Stomach (tissue), 9 donors: Measurements from ENCODE around the gene GDI2. TPM values are rescaled to one million over a fixed set of nuclear protein-coding genes. Genes with fewer than 3 reads are reported as not detected.
"Not testable (repeated sequence)": the region's sequence is repeated elsewhere in the genome, so short reads cannot be mapped to it uniquely, and the experiment has no call there.

Source experiments
- DNase-seq, 2 donors: peaks; one replicate each; pipeline versions ENCODE4 v3.0.0 to v3.0.0-alpha.2; 2013 to 2019
- H3K27ac ChIP-seq, 5 donors: fragments of 200-600 bp in 4 of 5; sonication (generic) in 4 of 5; one replicate each; pipeline ENCODE4 v1.5.1; 2013 to 2019; ENCODE audit warnings: mild to moderate bottlenecking in 1 of 5, moderate library complexity in 1 of 5
- H3K27me3 ChIP-seq, 3 donors: fragments of 200-600 bp; sonication (generic); one replicate each; pipeline ENCODE4 v1.5.1; 2017 to 2019; ENCODE audit warnings: mixed run types in 1 of 3
- H3K36me3 ChIP-seq, 4 donors: fragments of 200-600 bp; sonication (generic); 1 replicate in 3 of 4; 2 replicates in 1 of 4; pipeline ENCODE4 v1.5.1; 2016 to 2019
- H3K4me1 ChIP-seq, 4 donors: fragments of 200-600 bp; sonication (generic); one replicate each; pipeline ENCODE4 v1.5.1; 2016 to 2019
- H3K4me3 ChIP-seq, 4 donors: fragments of 200-600 bp; sonication (generic) in 3 of 4; one replicate each; pipeline ENCODE4 v1.5.1; 2016 to 2019; ENCODE audit warnings: mild to moderate bottlenecking in 1 of 4
- H3K9me3 ChIP-seq, 4 donors: fragments of 200-600 bp; sonication (generic); one replicate each; pipeline ENCODE4 v1.5.1; 2016 to 2019
- EP300 ChIP-seq: sonication (generic); formaldehyde crosslinking; IDR thresholded peaks from one replicate; pipeline ENCODE4 v1.6.1; 2017; ENCODE audit warnings: antibody characterized with exemption
- POLR2A ChIP-seq, 4 donors: fragments of 450-650 bp; IDR thresholded peaks; one replicate each; pipeline ENCODE4 v1.6.1; 2016; ENCODE audit warnings: antibody characterized with exemption in 4 of 4, control low read depth in 2 of 4, mild to moderate bottlenecking in 1 of 4, moderate library complexity in 1 of 4
- POLR2AphosphoS5 ChIP-seq, 3 donors: sonication (generic); formaldehyde crosslinking; IDR thresholded peaks; one replicate each; pipeline ENCODE4 v1.6.1; 2016; ENCODE audit warnings: antibody characterized with exemption in 3 of 3
- WGBS, 5 donors: extraction: QIAGEN DNeasy Blood & Tissue Kit in 3 of 5; methylation state at CpG; one replicate each; pipeline versions ENCODE4 v1.1.5 to v1.1.7; 2013 to 2018; 5-methylcytosine and 5-hydroxymethylcytosine counted together
- intact Hi-C: fragments of 100-400 bp; cut with DNase I; formaldehyde crosslinking; loops from one replicate; pipeline ENCODE4 v1.15.1; 2023; ENCODE audit warnings: low total_unique reads
- polyA plus RNA-seq, 3 donors: library from polyadenylated mRNA; stranded (reverse); fragments of 200-250 nt; gene quantifications; one replicate each; pipeline ENCODE4 v1.2.3, GENCODE V29; 2013
- total RNA-seq, 5 donors: library from RNA; depleted of rRNA; stranded (reverse); fragments of >200 nt; gene quantifications; one replicate each; pipeline versions ENCODE4 v1.1.0 to v1.2.3, GENCODE V29; 2014 to 2016
- TF ChIP-seq, protein P1 (sequence below), 7 experiments: fragments of 450-650 bp in 4 of 7; fragments of 200-600 bp in 3 of 7; sonication (generic) in 3 of 7; IDR thresholded peaks; one replicate each; pipeline ENCODE4 v1.5.1; 2016 to 2019; ENCODE audit warnings: antibody characterized with exemption in 7 of 7, control low read depth in 2 of 7, mild to moderate bottlenecking in 1 of 7
- donor health status: healthy with polysubstance abuse.
- donor health status: Bipolar disorder and iron deficiency.
- donor health status: healthy.

Gene GDI2
- total and polyA plus RNA-seq, 8 donors, result 63.4 to 600 (median 157) TPM

DNA sequence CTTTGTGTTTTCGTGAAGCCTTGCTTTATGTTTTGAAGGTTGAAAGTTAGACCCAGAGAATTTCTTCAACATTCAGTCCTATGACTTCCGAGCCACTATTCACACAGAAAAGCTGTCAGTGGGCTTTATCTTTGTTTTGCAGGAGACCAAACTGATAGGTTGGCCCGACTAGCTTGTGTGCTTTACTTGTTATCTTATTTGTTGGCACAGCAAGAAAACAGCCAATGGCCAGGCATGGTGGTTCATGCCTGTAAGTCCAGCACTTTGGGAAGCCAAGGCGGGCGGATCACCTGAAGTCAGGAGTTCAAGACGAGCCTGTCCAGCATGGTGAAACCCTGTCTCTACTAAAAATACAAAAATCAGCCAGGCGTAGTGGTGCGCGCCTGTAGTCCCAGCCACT, 16.0 kb upstream of the GDI2 start:
- TF ChIP-seq POLR2A (IDR thresholded peaks at IDR 0.05) (no peak), POLR2AphosphoS5 (IDR thresholded peaks at IDR 0.05) (no peak), EP300 (no peak)
- TF ChIP-seq, protein P1, sequence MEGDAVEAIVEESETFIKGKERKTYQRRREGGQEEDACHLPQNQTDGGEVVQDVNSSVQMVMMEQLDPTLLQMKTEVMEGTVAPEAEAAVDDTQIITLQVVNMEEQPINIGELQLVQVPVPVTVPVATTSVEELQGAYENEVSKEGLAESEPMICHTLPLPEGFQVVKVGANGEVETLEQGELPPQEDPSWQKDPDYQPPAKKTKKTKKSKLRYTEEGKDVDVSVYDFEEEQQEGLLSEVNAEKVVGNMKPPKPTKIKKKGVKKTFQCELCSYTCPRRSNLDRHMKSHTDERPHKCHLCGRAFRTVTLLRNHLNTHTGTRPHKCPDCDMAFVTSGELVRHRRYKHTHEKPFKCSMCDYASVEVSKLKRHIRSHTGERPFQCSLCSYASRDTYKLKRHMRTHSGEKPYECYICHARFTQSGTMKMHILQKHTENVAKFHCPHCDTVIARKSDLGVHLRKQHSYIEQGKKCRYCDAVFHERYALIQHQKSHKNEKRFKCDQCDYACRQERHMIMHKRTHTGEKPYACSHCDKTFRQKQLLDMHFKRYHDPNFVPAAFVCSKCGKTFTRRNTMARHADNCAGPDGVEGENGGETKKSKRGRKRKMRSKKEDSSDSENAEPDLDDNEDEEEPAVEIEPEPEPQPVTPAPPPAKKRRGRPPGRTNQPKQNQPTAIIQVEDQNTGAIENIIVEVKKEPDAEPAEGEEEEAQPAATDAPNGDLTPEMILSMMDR (IDR thresholded peaks at IDR 0.05), result no peak
- Histone ChIP-seq H3K4me1 (peaks cover 0 to 16% (median 15%) of the 10 kb centered on the region in 4 donors), H3K4me3 (no peak overlapping the region), H3K36me3 (no peaks in the 10 kb centered on the region), H3K27ac (no peak overlapping the region), H3K9me3 (no peaks in the 10 kb centered on the region), H3K27me3 (no peaks in the 10 kb centered on the region)
- peak in 1 of 2 donors; percentile 32 for DNase-seq
- intact Hi-C loops, result no loop called here
- WGBS, 5 donors, result 48 to 69% (median 65%) methylated on average over 9 of the region's 9 CpGs

DNA sequence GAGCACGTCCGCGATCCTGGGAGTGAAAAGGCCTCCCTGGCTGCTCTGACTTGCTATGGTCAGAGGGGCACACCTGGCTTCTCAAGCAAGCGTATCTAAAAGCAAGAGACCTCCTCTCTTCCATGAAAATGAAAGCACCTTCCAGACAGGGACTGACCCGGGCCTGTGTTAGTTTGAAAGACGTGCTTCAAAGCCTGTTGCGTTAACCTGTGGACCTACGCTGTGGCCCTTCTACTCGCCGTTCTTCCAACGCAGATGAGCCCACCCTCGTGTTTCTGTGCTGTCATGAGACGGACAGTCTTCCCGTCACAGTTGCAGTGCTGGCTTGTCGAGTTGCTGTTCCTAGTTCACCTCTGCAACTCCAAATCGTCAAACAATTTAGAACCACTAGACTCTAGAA, 15.5 kb upstream of the GDI2 start:
- Histone ChIP-seq H3K36me3 (no peaks in the 10 kb centered on the region), H3K27ac (peak overlapping the region in 1 of 5 donors; percentile 8), H3K27me3 (no peaks in the 10 kb centered on the region), H3K4me3 (no peak overlapping the region), H3K9me3 (no peaks in the 10 kb centered on the region), H3K4me1 (peaks cover 0 to 16% (median 15%) of the 10 kb centered on the region in 4 donors)
- 78 to 88% (median 80%) methylated on average over 16 of the region's 16 CpGs for WGBS, 5 donors
- intact Hi-C loops, result no loop called here
- TF ChIP-seq POLR2A (IDR thresholded peaks at IDR 0.05) (no peak), POLR2AphosphoS5 (IDR thresholded peaks at IDR 0.05) (no peak), EP300 (no peak)
- TF ChIP-seq, protein P1 (IDR thresholded peaks at IDR 0.05), result no peak
- no peak for DNase-seq

DNA sequence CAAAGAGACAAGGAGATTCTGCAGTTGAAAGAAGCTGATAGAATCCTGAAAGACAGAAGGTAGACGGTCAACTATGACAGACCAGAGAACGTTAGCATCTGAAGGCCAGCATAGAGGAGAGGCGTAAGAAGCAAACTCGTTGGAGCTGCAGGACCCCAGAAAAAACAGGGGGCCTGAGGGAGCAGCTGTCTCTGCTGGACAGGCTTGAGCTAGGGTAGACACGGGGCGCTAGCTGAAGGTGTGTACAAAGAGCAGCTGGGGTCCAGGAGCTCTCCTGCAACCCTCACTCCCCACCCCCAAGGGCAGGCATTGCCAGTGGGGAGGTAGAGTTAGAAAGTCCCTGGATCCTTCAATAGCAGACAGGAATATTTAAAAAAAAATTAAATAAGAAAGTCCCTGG, 14.6 kb upstream of the GDI2 start:
- H3K36me3 ChIP-seq, result no peaks in the 10 kb centered on the region
- H3K9me3 ChIP-seq, result no peaks in the 10 kb centered on the region
- H3K4me3 ChIP-seq, result no peak overlapping the region
- H3K4me1 ChIP-seq, result peaks cover 0 to 11% (median 10%) of the 10 kb centered on the region in 4 donors
- no peak overlapping the region for H3K27ac ChIP-seq
- TF ChIP-seq POLR2AphosphoS5 (IDR thresholded peaks at IDR 0.05) (no peak), EP300 (no peak), POLR2A (IDR thresholded peaks at IDR 0.05) (no peak)
- TF ChIP-seq, protein P1 (IDR thresholded peaks at IDR 0.05), result no peak
- no peak for DNase-seq
- intact Hi-C loops, result no loop called here
- 84 to 89% (median 85%) methylated on average over 6 of the region's 6 CpGs for WGBS, 5 donors
- no peaks in the 10 kb centered on the region for H3K27me3 ChIP-seq

DNA sequence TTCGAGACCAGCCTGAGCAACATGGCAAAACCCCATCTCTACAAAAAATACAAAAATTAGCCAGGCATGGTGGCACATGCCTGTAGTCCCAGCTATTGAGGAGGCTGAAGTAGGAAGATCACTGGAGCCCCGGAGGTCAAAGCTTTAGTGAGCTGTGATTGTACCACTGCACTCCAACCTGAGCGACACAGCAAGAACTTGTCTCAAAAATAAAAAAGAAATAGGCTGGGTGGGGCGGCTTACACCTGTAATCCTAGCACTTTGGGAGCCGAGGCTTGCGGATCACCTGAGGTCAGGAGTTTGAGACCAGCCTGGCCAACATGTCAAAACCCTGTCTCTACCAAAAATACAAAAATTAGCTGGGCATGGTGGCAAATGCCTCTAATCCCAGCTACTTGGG, 13.3 kb upstream of the GDI2 start:
- WGBS, 5 donors, result 91 to 99% (median 95%) methylated on average over 6 of the region's 6 CpGs
- H3K27me3 ChIP-seq, H3K4me1 ChIP-seq, H3K27ac ChIP-seq, DNase-seq, H3K9me3 ChIP-seq, H3K36me3 ChIP-seq, intact Hi-C loops, H3K4me3 ChIP-seq: not testable (repeated sequence)

DNA sequence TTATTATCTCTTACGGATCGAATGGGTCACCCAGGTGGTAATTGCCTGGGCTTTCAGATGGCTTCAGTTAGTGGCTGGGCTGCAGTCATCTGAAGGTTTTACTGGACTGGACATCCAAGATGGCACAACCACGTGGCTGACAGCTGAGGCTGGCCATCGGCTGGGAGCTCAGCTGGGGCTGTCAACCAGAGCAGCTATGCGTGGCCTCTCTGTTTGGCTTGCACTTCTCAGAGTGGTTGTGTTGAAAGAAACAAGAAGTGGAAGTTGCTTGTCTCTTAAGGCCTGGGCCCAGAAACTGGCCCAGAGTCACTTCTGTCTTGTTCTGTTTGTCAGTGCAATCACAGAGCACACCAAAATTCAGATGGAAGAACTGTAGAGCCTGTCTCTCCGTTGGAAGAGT, 5.7 kb upstream of the GDI2 start:
- H3K27ac ChIP-seq, result no peak overlapping the region
- H3K9me3 ChIP-seq, result no peaks in the 10 kb centered on the region
- 87 to 91% (median 88%) methylated on average over 6 of the region's 6 CpGs for WGBS, 5 donors
- no peaks in the 10 kb centered on the region for H3K27me3 ChIP-seq
- peaks cover 4 to 14% (median 12%) of the 10 kb centered on the region in 4 donors for H3K4me1 ChIP-seq
- no peak overlapping the region for H3K4me3 ChIP-seq
- no peaks in the 10 kb centered on the region for H3K36me3 ChIP-seq
- intact Hi-C loops, result loop anchor here (10.0 kb wide), 1 partner anchor 56 kb away; no protein-coding TSS in a partner anchor
- TF ChIP-seq EP300 (no peak), POLR2A (IDR thresholded peaks at IDR 0.05) (no peak), POLR2AphosphoS5 (IDR thresholded peaks at IDR 0.05) (no peak)
- TF ChIP-seq, protein P1 (IDR thresholded peaks at IDR 0.05), result no peak
- DNase-seq, result no peak
